Erythroblast (primary cell): ENCODE measurements around the gene UBE2G1.

Experiments used
- GATA1 ChIP-seq: IDR thresholded peaks from 2 replicates; pipeline ENCODE4 v1.6.1; 2011; ENCODE audit warnings: low read depth, mild to moderate bottlenecking, control low read depth, low read length, moderate library complexity
- POLR2A ChIP-seq: IDR thresholded peaks from 2 replicates; pipeline ENCODE4 v1.6.1; 2011; ENCODE audit warnings: mild to moderate bottlenecking, low read length

DNA sequence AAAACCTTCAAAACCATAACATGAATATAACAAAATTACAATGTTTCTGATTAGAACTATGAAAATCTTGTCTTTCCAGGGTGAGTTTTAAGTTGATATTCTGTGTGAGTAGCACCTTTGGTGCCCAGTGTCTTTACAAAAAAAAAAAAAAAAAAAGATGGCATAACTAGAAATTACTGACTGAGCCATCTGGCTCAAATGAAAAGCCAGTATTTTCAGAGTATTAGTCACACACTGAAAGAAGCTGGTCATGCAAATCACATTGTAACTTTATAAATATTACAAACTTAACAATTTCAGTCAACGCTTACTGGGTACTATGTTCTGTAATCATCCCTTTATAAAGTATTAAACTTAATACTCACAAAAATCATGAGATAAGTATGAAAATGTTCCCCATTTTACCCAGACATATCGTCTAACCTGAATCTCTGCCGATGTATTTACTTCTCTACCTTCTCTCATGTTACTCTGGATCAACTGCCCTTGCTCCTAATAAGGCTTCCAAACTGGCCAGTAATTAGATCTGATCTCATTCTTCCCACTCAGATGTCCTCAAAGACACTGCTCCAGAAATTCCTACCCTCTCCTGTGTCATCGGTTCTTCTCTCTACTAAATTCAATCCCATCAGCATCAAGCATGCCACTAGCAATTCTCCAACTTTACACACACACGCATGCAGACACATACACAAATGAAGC, 25.4 kb downstream of the UBE2G1 start:
- no peak for TF ChIP-seq POLR2A
- TF ChIP-seq GATA1 = no peak
